ENCODE data around the gene MICAL3. TPM values are rescaled to one million over a fixed set of nuclear protein-coding genes. Genes with fewer than 3 reads are reported as not detected.
"Not testable (repeated sequence)": the region's sequence is repeated elsewhere in the genome, so short reads cannot be mapped to it uniquely, and the experiment has no call there.

Gene MICAL3
- polyA plus RNA-seq, 3 donors from 2014 or later = 1.1 to 2.3 TPM; not detected in 1

- H3K36me3 Mint-ChIP-seq = no peaks in the 10 kb centered on the region
Observed at GRCh38 chr22:18013436-18013835, 10.9 kb downstream of the MICAL3 start.

DNA sequence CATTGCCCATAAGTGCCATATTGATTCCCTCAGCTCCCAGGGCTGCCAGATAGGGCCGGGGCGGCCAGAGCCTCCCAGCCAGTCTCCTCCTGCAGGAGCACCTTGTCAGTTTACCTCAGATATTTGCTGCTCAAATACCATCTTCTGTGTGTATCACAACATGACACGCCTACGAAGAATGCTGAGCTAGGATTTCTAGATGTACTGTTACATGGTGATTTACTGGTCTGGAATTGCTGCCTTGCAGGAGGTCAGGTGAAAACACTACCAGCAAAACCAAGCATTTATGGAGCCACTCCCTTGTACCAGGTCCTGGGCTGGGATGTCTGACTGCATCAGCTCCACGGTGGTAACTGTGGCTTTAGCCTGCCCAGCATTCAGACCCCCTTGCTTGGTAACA, 11.8 kb downstream of the MICAL3 start:
- Mint-ChIP-seq H3K4me3 (no peak overlapping the region), H3K27ac (no peak overlapping the region), H3K4me1 (no peaks in the 10 kb centered on the region), H3K27me3 (ENCODE audit: low read depth in 3 of 3) (peaks cover 0 to 3% (median 0%) of the 10 kb centered on the region in 3 donors), H3K36me3 (no peaks in the 10 kb centered on the region), H3K9me3 (no peaks in the 10 kb centered on the region)
- no peak for DNase-seq

More at GRCh38 chr22:18013436-18013835, 10.9 kb downstream of the MICAL3 start:
- DNase-seq = no peak
- no peaks in the 10 kb centered on the region for H3K9me3 Mint-ChIP-seq
- H3K4me3 Mint-ChIP-seq = no peak overlapping the region
- no peaks in the 10 kb centered on the region for H3K27me3 Mint-ChIP-seq (ENCODE audit: low read depth in 3 of 3)
- H3K27ac Mint-ChIP-seq = no peak overlapping the region
- no peaks in the 10 kb centered on the region for H3K4me1 Mint-ChIP-seq

DNA sequence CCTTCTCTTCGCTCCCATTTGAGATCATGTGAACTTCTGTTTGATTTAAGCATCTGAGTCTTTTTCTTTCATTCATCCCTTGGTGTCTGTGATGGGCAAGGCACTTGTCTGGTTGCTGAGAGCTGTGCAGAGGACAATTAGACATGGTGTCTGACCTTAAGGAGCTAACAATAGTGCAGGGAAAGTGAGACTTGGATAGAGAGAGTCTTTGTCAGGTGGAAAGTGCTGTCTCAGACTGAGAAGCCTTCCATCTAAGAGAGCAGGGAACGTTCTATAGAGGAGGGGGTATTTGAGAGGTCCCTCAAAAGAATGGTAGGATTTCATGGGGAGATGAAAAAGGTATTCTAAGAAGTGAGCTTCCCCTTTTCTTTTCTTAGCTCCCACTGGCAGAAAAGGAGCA, 14.1 kb downstream of the MICAL3 start:
- no peaks in the 10 kb centered on the region for H3K36me3 Mint-ChIP-seq
- no peaks in the 10 kb centered on the region for H3K4me1 Mint-ChIP-seq
- H3K4me3 Mint-ChIP-seq = no peak overlapping the region
- peaks cover 0 to 3% (median 1%) of the 10 kb centered on the region in 3 donors for H3K27me3 Mint-ChIP-seq (ENCODE audit: low read depth in 3 of 3)
- H3K9me3 Mint-ChIP-seq = no peaks in the 10 kb centered on the region
- DNase-seq = no peak
- H3K27ac Mint-ChIP-seq = no peak overlapping the region

DNA sequence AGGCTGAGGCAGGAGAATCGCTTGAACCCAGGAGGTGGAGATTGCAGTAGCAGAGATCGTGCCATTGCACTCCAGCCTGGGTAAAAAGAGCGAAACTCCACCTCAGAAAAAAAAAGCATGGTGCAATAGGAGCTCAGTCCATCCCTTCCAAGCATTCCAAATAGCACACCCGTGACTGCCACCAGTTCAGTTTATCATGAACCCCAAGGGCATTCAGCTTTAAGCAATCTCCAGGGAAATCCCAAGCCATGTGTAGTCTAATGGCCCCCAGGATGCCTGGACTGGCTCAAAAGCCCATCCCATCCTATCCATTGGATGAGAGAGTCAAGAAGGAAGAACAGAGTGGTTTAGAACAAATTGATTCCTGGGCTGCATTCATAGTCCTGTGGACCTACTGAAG, 16.2 kb downstream of the MICAL3 start:
- DNase-seq = no peak
- Mint-ChIP-seq H3K36me3 (no peaks in the 10 kb centered on the region), H3K9me3 (peaks cover 0 to 4% (median 0%) of the 10 kb centered on the region in 6 donors), H3K4me1 (peaks cover 0 to 2% of the 10 kb centered on the region in 2 donors), H3K4me3 (no peak overlapping the region), H3K27ac (no peak overlapping the region), H3K27me3 (ENCODE audit: low read depth in 3 of 3) (peaks cover 3 to 10% (median 8%) of the 10 kb centered on the region in 3 donors)

- peaks cover 0 to 5% (median 0%) of the 10 kb centered on the region in 6 donors for H3K9me3 Mint-ChIP-seq
- H3K36me3 Mint-ChIP-seq = no peaks in the 10 kb centered on the region
- peaks cover 8 to 11% of the 10 kb centered on the region in 2 donors for H3K4me1 Mint-ChIP-seq
- no peak overlapping the region for H3K27ac Mint-ChIP-seq
- no peak overlapping the region for H3K4me3 Mint-ChIP-seq
- H3K27me3 Mint-ChIP-seq (ENCODE audit: low read depth in 3 of 3) = peaks cover 6 to 17% (median 14%) of the 10 kb centered on the region in 3 donors
- DNase-seq = no peak
Observed at GRCh38 chr22:18005201-18005926, 19.0 kb downstream of the MICAL3 start.

DNA sequence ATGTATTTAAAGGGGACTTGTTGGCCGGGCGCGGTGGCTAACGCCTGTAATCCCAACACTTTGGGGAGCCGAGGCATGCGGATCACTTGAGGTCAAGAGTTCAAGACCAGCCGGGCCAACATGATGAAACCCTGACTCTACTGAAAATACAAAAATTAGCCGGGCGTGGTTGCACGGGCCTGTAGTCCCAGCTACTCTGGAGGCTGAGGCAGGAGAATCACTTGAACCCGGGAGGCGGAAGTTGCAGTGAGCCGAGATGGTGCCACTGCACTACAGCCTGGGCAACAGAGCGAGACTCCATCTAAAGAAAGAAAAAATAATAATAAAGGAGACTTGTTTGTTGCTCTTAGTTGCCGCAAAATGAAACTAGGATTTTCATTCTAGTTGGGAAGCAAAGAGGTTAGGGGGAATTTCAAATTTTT, 22.5 kb downstream of the MICAL3 start:
- peaks cover 33 to 35% of the 10 kb centered on the region in 2 donors for H3K4me1 Mint-ChIP-seq
- not testable (repeated sequence) for H3K9me3 Mint-ChIP-seq, DNase-seq, H3K36me3 Mint-ChIP-seq
- peak overlapping the region; percentile 76 to 96 (median 88) for H3K27ac Mint-ChIP-seq
- peak overlapping the region; percentile 87 to 97 (median 95) for H3K4me3 Mint-ChIP-seq
- H3K27me3 Mint-ChIP-seq (ENCODE audit: low read depth in 3 of 3) = peaks cover 6 to 21% (median 17%) of the 10 kb centered on the region in 3 donors

- Mint-ChIP-seq H3K27me3 (ENCODE audit: low read depth in 3 of 3) (peaks cover 6 to 21% (median 17%) of the 10 kb centered on the region in 3 donors), H3K4me3 (peak overlapping the region; percentile 87 to 97 (median 95)), H3K36me3 (no peaks in the 10 kb centered on the region), H3K27ac (peak overlapping the region; percentile 76 to 96 (median 88)), H3K9me3 (peaks cover 0 to 5% (median 0%) of the 10 kb centered on the region in 6 donors), H3K4me1 (peaks cover 40 to 41% of the 10 kb centered on the region in 2 donors)
- peak; percentile 70 to 76 (median 70) for DNase-seq
Observed at GRCh38 chr22:18001040-18001893, 23.1 kb downstream of the MICAL3 start.

DNA sequence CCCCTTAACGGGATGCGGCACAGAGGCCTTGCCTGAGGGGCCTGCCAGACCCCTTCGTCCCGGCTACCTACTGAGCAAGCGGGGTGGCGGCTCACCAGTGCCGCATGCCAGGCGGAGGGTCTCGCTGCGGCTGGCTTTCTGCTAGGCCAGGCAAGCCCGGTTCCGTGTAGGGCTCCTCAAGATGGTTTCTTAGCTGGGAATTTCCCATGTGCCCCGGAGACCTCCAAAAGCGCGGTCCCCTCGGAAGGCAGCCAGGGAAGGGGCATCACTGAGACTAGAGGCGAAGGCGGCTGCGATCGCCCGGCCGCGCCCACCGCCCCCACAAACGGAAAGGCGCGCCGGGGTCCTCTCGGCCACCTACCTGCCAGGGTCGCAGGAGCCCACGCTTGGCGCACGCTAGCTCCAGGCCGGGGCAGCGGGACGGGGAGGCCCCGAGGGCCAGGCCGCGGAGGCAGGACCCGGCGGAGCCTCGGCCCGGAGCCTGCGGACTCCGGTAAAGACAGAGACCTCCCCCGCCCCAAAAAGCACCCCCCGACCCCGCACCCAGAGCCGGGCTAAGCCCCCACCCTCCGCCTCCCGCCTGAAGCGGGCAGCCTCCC, 23.8 kb downstream of the MICAL3 start:
- peaks cover 6 to 21% (median 17%) of the 10 kb centered on the region in 3 donors for H3K27me3 Mint-ChIP-seq (ENCODE audit: low read depth in 3 of 3)
- H3K9me3 Mint-ChIP-seq = peaks cover 0 to 5% (median 0%) of the 10 kb centered on the region in 6 donors
- H3K27ac Mint-ChIP-seq = peak overlapping the region in 4 of 6 donors; percentile 62 to 85 (median 68)
- H3K36me3 Mint-ChIP-seq = no peaks in the 10 kb centered on the region
- H3K4me1 Mint-ChIP-seq = peaks cover 42 to 43% of the 10 kb centered on the region in 2 donors
- peak overlapping the region; percentile 63 to 78 (median 76) for H3K4me3 Mint-ChIP-seq
- DNase-seq = peak in 2 of 3 donors; percentile 6 to 32

- no peak for DNase-seq
- Mint-ChIP-seq H3K27me3 (ENCODE audit: low read depth in 3 of 3) (peaks cover 6 to 21% (median 16%) of the 10 kb centered on the region in 3 donors), H3K4me1 (peaks cover 47% of the 10 kb centered on the region in 2 donors), H3K27ac (peak overlapping the region in 5 of 6 donors; percentile 15 to 85 (median 62)), H3K9me3 (peaks cover 0 to 5% (median 0%) of the 10 kb centered on the region in 6 donors), H3K4me3 (peak overlapping the region; percentile 63 to 78 (median 76)), H3K36me3 (no peaks in the 10 kb centered on the region)
Observed at GRCh38 chr22:17999851-18000250, 24.5 kb downstream of the MICAL3 start.

- H3K27ac Mint-ChIP-seq = peak overlapping the region in 2 of 6 donors; percentile 57 to 73
- H3K4me1 Mint-ChIP-seq = peaks cover 57% of the 10 kb centered on the region in 2 donors
- DNase-seq = no peak
- H3K27me3 Mint-ChIP-seq (ENCODE audit: low read depth in 3 of 3) = peaks cover 3 to 21% (median 16%) of the 10 kb centered on the region in 3 donors
- H3K36me3 Mint-ChIP-seq = no peaks in the 10 kb centered on the region
- H3K9me3 Mint-ChIP-seq = peaks cover 0 to 5% (median 0%) of the 10 kb centered on the region in 6 donors
- peak overlapping the region in 2 of 5 donors; percentile 29 to 47 for H3K4me3 Mint-ChIP-seq
Observed at GRCh38 chr22:17998913-17999312, 25.4 kb downstream of the MICAL3 start.

DNA sequence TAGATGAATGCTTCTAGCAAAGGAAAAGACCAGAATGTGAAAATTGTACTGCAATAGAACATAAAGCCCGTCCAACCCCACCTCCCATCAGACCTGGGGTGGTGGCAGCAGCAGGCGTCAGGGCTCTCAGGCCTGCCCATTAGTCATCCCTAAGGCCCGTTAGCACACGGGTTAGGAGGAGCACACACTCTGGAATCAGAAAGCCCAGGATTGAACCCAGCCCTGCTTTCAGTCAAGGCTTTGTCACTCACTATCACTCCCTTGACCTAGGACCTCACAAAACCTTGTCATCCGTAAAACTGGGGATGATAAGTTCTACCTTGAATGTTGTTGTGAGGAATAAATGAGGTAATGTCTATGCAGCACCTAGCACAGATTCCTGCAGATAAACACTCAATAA, 26.9 kb downstream of the MICAL3 start:
- peak overlapping the region in 2 of 5 donors; percentile 15 to 22 for H3K4me3 Mint-ChIP-seq
- peaks cover 3 to 11% (median 10%) of the 10 kb centered on the region in 3 donors for H3K27me3 Mint-ChIP-seq (ENCODE audit: low read depth in 3 of 3)
- no peaks in the 10 kb centered on the region for H3K9me3 Mint-ChIP-seq
- no peak for DNase-seq
- peaks cover 57 to 58% of the 10 kb centered on the region in 2 donors for H3K4me1 Mint-ChIP-seq
- H3K27ac Mint-ChIP-seq = peak overlapping the region; percentile 20 to 78 (median 62)
- no peaks in the 10 kb centered on the region for H3K36me3 Mint-ChIP-seq

DNA sequence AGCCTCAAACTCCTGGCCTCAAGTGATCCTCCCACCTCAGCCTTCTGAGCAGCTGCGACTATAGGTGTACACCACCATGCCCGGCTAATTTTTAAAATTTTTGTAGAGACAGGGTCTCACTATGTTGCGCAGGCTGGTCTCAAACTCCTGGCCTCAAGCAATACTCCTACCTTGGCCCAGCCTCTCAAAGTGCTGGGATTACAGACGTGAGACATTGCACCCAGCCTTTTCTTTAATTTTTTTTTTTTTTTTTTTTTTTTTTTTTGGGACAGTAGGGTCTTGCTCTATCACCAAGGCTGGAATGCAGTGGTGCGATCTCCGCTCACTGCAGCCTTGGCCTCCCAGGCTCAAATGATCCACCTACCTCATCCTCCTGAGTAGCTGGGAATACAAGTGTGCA, 29.1 kb downstream of the MICAL3 start:
- H3K9me3 Mint-ChIP-seq; H3K27me3 Mint-ChIP-seq (ENCODE audit: low read depth in 3 of 3); DNase-seq; H3K36me3 Mint-ChIP-seq: not testable (repeated sequence)
- H3K4me3 Mint-ChIP-seq = peak overlapping the region in 1 of 5 donors; percentile 61
- peak overlapping the region in 5 of 6 donors; percentile 29 to 86 (median 58) for H3K27ac Mint-ChIP-seq
- H3K4me1 Mint-ChIP-seq = peaks cover 47 to 48% of the 10 kb centered on the region in 2 donors

DNA sequence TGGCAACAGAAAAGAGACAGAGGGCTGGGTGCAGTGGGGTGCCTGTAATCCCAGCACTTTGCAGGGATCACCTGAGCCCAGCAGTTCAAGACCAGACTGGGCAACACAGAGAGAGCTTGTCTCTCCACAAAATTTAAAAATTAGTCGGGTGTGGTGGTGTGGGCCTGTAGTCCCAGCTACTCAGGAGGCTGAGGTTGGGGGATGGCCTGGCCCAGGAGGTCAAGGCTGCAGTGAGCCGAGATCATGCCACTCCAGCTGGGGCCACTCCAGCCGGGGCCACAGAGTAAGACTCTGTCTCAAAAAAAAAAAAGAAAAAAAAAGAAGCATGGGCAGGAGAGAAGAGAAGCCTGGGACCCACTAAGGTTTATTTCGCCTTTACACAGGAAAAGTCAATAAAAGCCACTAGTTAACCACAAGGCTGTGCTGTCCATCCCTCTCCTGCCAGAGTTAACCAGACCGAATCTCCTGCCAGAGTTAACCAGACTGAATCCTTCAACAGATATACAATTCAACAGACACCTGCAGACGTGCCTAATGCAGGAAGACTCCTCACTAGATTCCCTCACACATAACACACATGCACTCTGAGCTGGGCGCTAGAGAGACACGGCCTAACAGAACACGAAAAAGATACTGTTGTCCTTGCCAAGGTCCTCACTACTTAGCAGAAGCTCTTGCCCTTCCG, 29.8 kb downstream of the MICAL3 start:
- Mint-ChIP-seq H3K27ac (peak overlapping the region; percentile 29 to 86 (median 60)), H3K27me3 (ENCODE audit: low read depth in 3 of 3) (peaks cover 0 to 4% (median 2%) of the 10 kb centered on the region in 3 donors), H3K4me3 (peak overlapping the region in 3 of 5 donors; percentile 36 to 61 (median 38)), H3K4me1 (peaks cover 40 to 41% of the 10 kb centered on the region in 2 donors), H3K9me3 (no peaks in the 10 kb centered on the region), H3K36me3 (no peaks in the 10 kb centered on the region)
- peak in 1 of 3 donors; percentile 6 for DNase-seq
